Large intestine (tissue), 3 donors: ENCODE measurements around the gene KRT6B. TPM values are rescaled to one million over a fixed set of nuclear protein-coding genes. Genes with fewer than 3 reads are reported as not detected.

Experiments
- DNase-seq, 2 donors: peaks; one replicate each; pipeline versions ENCODE4 v3.0.0 to v3.0.0-alpha.2; 2013
- H3K27ac ChIP-seq: one replicate; pipeline ENCODE4 v1.5.1; 2013; ENCODE audit warnings: low read length
- H3K27me3 ChIP-seq: 2 replicates; pipeline ENCODE4 v1.6.1; 2013; ENCODE audit warnings: low read length; ENCODE audit not compliant: control insufficient read depth, insufficient read depth
- H3K36me3 ChIP-seq: 2 replicates; pipeline ENCODE4 v1.6.1; 2013; ENCODE audit warnings: low read length; ENCODE audit not compliant: control insufficient read depth, insufficient read depth
- H3K4me1 ChIP-seq: one replicate; pipeline ENCODE4 v1.6.1; 2013; ENCODE audit warnings: low read length; ENCODE audit not compliant: control insufficient read depth, insufficient read depth
- H3K4me3 ChIP-seq: one replicate; pipeline ENCODE4 v1.5.1; 2013; ENCODE audit warnings: low read length
- H3K9me3 ChIP-seq: one replicate; pipeline ENCODE4 v1.6.1; 2013; ENCODE audit warnings: mild to moderate bottlenecking, low read depth, low read length, moderate library complexity; ENCODE audit not compliant: control insufficient read depth
- WGBS: methylation state at CpG from one replicate; pipeline ENCODE4 v1.1.5; 2013; ENCODE audit warnings: low lambda C conversion rate; ENCODE audit not compliant: insufficient coverage; 5-methylcytosine and 5-hydroxymethylcytosine counted together
- polyA plus RNA-seq: library from polyadenylated mRNA; unstranded; fragments of 120-200 nt; gene quantifications from one replicate; pipeline ENCODE4 v1.2.1, GENCODE V29; 2013

KRT6B gene
- polyA plus RNA-seq, 1 donor, result not detected

- WGBS, result no CpG with 5 or more reads among the region's 10 CpGs
- Histone ChIP-seq H3K4me1 (no peaks in the 10 kb centered on the region), H3K27ac (no peak overlapping the region), H3K4me3 (no peak overlapping the region), H3K27me3 (peaks cover 7% of the 10 kb centered on the region), H3K36me3 (no peaks in the 10 kb centered on the region), H3K9me3 (no peaks in the 10 kb centered on the region)
- DNase-seq, result no peak
Measured at GRCh38 chr12:52428121-52428520, 23.8 kb downstream of the KRT6B start.

- Histone ChIP-seq H3K27me3 (peaks cover 5% of the 10 kb centered on the region), H3K27ac (no peak overlapping the region), H3K4me3 (no peak overlapping the region), H3K36me3 (no peaks in the 10 kb centered on the region), H3K9me3 (no peaks in the 10 kb centered on the region), H3K4me1 (no peaks in the 10 kb centered on the region)
- no CpG with 5 or more reads among the region's 1 CpG for WGBS
- DNase-seq, result no peak
Measured at GRCh38 chr12:52427083-52427482, 24.9 kb downstream of the KRT6B start.

- no peak for DNase-seq
- Histone ChIP-seq H3K4me1 (no peaks in the 10 kb centered on the region), H3K27ac (no peak overlapping the region), H3K36me3 (no peaks in the 10 kb centered on the region), H3K27me3 (peaks cover 7% of the 10 kb centered on the region), H3K9me3 (no peaks in the 10 kb centered on the region), H3K4me3 (no peak overlapping the region)
- WGBS, result 80% methylated on average over 1 of the region's 2 CpGs
Measured at GRCh38 chr12:52426034-52426433, 25.9 kb downstream of the KRT6B start.

GRCh38 chr12:52425466-52425865, 26.5 kb downstream of the KRT6B start:
- no peaks in the 10 kb centered on the region for H3K36me3 ChIP-seq
- no peak for DNase-seq
- peaks cover 5% of the 10 kb centered on the region for H3K27me3 ChIP-seq
- H3K27ac ChIP-seq, result no peak overlapping the region
- no peak overlapping the region for H3K4me3 ChIP-seq
- H3K9me3 ChIP-seq, result no peaks in the 10 kb centered on the region
- no peaks in the 10 kb centered on the region for H3K4me1 ChIP-seq
- no CpG with 5 or more reads among the region's 5 CpGs for WGBS

DNA sequence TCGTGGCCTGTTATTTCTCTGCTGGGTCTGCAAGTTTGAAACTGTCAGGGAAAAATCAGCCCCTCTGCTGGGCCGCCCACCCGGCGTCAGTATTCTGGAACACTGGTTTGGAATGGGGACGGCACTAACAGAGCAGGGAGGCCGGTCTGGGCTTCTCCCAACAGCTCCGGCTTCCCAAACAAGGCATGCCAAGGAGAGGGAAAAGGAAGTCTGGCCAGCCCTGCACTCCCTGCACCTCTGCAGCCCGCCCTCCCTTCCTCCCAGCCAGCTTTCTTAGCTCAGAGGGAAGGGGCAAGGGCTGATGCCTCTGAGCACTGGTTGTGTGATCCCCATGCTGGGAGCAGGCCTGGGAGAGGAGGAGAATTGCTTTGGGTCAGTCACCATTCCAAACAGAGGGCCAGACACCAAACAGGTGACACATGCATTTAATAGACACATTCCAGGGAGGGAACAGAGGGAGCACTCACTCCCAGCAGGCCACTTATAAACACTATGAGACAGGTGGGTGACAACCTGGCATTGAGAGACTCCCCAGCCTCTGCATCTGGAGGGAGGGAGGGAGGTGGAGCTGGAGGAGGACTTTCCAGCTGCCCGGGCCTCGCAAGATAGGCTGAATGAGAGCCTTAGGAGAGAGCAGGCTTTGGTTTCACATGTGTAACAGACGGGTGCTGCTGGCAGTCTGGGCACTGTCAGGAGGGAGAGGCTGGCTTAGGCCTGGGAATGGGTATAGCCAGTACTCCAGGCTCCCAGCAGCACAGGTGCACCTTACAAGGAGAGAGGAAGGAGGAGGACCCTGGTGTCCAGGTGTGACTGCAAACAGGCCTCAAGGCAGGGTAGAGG, 28.1 kb downstream of the KRT6B start:
- Histone ChIP-seq H3K27me3 (peaks cover 3% of the 10 kb centered on the region), H3K27ac (no peak overlapping the region), H3K4me1 (no peaks in the 10 kb centered on the region), H3K36me3 (no peaks in the 10 kb centered on the region), H3K9me3 (no peaks in the 10 kb centered on the region), H3K4me3 (no peak overlapping the region)
- no peak for DNase-seq
- whole genome bisulfite sequencing, result no CpG with 5 or more reads among the region's 11 CpGs

DNA sequence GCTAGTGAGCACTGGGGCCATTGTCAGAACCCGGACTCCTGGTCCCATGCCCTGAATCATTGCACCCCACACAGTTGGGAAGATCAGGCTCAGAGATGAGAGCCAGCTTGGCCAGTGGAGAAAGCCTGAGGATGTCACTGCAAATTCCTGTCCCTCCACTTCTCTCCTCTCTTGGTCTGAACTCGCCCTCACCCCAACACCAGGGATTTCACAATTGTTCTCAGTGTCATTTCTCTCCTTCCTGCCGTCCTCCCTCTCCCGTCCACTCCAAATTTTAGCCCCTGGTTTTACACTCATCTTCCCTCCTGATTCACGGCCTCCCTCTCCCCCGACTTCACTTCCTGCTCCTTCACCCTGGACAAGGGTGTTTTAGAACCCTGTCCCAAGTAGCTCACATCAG, 28.9 kb downstream of the KRT6B start:
- Histone ChIP-seq H3K36me3 (no peaks in the 10 kb centered on the region), H3K27me3 (peaks cover 3% of the 10 kb centered on the region), H3K9me3 (no peaks in the 10 kb centered on the region), H3K27ac (no peak overlapping the region), H3K4me1 (no peaks in the 10 kb centered on the region), H3K4me3 (no peak overlapping the region)
- no peak for DNase-seq
- WGBS, result 70% methylated on average over 5 of the region's 6 CpGs

GRCh38 chr12:52419656-52420055, 32.3 kb downstream of the KRT6B start:
- DNase-seq, result no peak
- Histone ChIP-seq H3K27ac (no peak overlapping the region), H3K4me1 (no peaks in the 10 kb centered on the region), H3K36me3 (no peaks in the 10 kb centered on the region), H3K9me3 (no peaks in the 10 kb centered on the region), H3K27me3 (peaks cover 3% of the 10 kb centered on the region), H3K4me3 (no peak overlapping the region)
- no CpG with 5 or more reads among the region's 1 CpG for WGBS

- no peaks in the 10 kb centered on the region for H3K9me3 ChIP-seq
- no peaks in the 10 kb centered on the region for H3K4me1 ChIP-seq
- no peak overlapping the region for H3K4me3 ChIP-seq
- DNase-seq, result no peak
- H3K27me3 ChIP-seq, result peaks cover 3% of the 10 kb centered on the region
- H3K36me3 ChIP-seq, result no peaks in the 10 kb centered on the region
- WGBS, result no CpG with 5 or more reads among the region's 4 CpGs
- no peak overlapping the region for H3K27ac ChIP-seq
Measured at GRCh38 chr12:52418576-52419110, 33.3 kb downstream of the KRT6B start.

- Histone ChIP-seq H3K36me3 (no peaks in the 10 kb centered on the region), H3K27me3 (peaks cover 3% of the 10 kb centered on the region), H3K4me3 (no peak overlapping the region), H3K4me1 (no peaks in the 10 kb centered on the region), H3K9me3 (no peaks in the 10 kb centered on the region), H3K27ac (no peak overlapping the region)
- WGBS, result no CpG with 5 or more reads among the region's 2 CpGs
- no peak for DNase-seq
Measured at GRCh38 chr12:52417740-52418139, 34.2 kb downstream of the KRT6B start.

- Histone ChIP-seq H3K36me3 (no peaks in the 10 kb centered on the region), H3K27me3 (peaks cover 5% of the 10 kb centered on the region), H3K4me3 (no peak overlapping the region), H3K9me3 (no peaks in the 10 kb centered on the region), H3K4me1 (no peaks in the 10 kb centered on the region), H3K27ac (no peak overlapping the region)
- WGBS, result 100% methylated on average over 1 of the region's 1 CpG
- DNase-seq, result no peak
Measured at GRCh38 chr12:52416795-52417194, 35.2 kb downstream of the KRT6B start.
